GM12878 (cell line): ENCODE results near the gene SSBP4. TPM values are rescaled to one million over a fixed set of nuclear protein-coding genes. Genes with fewer than 3 reads are reported as not detected.

ENCODE experiments used
- ATAC-seq: fragments of 200-7000 bp; cut with Tn5 transposase; 3 replicates; pipeline ENCODE4 v1.9.1; 2020; ENCODE audit warnings: mild to moderate bottlenecking, moderate library complexity
- BruUV-seq: library from RNA; stranded (reverse); fragments of 400-500 nt; replicated peaks from 2 replicates; lab custom pipeline; 2021; lab: Mats Ljungman, UMichigan
- CTCF ChIA-PET: fragments of 300-600 bp; sonication (Branson Sonifier 250); formaldehyde crosslinking; extraction: SDS; loops from one replicate; lab custom pipeline; 2021; ENCODE audit warnings: inconsistent platforms; lab: Yijun Ruan, JAX
- POLR2A ChIA-PET: fragments of 350-600 bp; formaldehyde crosslinking; extraction: SDS; loops from one replicate; lab custom pipeline; 2021; ENCODE audit warnings: inconsistent platforms; lab: Charles Lee
- RAD21 ChIA-PET: fragments of 300-600 bp; sonication (Branson Sonifier 250); formaldehyde crosslinking; loops from one replicate; lab custom pipeline; 2023; ENCODE audit warnings: antibody characterized with exemption; ENCODE audit not compliant: unreplicated experiment; lab: Charles Lee
- SMC1A ChIA-PET: fragments of 300-600 bp; sonication (Branson Sonifier 250); formaldehyde crosslinking; loops from one replicate; lab custom pipeline; 2023; ENCODE audit not compliant: unreplicated experiment, uncharacterized antibody; lab: Charles Lee
- DNase-seq: peaks from one replicate; pipeline ENCODE4 v3.0.0-alpha.2; 2011; ENCODE audit warnings: low read depth, low spot score
- FAIRE-seq: peaks from 3 replicates; lab custom pipeline; 2011; peaks lifted over from hg19 to GRCh38; lab: Jason Lieb, UNC
- H2AFZ ChIP-seq: 2 replicates; pipeline ENCODE4 v1.6.0; 2011; ENCODE audit warnings: low read depth, low read length, control low read depth; ENCODE audit not compliant: control insufficient read depth
- H3K27ac ChIP-seq: 2 replicates; pipeline ENCODE4 v1.5.1; 2011; ENCODE audit warnings: control low read depth; ENCODE audit not compliant: control insufficient read depth, insufficient read depth
- H3K27me3 ChIP-seq, 2 experiments: replicated peaks in 1 of 2; 2 replicates each; pipeline versions ENCODE4 v1.6.0 to v1.6.1; 2011; ENCODE audit warnings: low read length in 1 of 2; ENCODE audit not compliant: control insufficient read depth in 2 of 2, insufficient read depth in 2 of 2
- H3K36me3 ChIP-seq, 2 experiments: 2 replicates each; pipeline ENCODE4 v1.5.1; 2011; ENCODE audit warnings: low read length in 1 of 2; ENCODE audit not compliant: control insufficient read depth in 2 of 2, insufficient read depth in 2 of 2
- H3K4me1 ChIP-seq: 2 replicates; pipeline ENCODE4 v1.6.1; 2011; ENCODE audit warnings: mild to moderate bottlenecking, low read length, moderate library complexity, mixed read lengths; ENCODE audit not compliant: control insufficient read depth, insufficient read depth
- H3K4me2 ChIP-seq: 2 replicates; pipeline ENCODE4 v1.6.0; 2011; ENCODE audit warnings: control low read depth; ENCODE audit not compliant: control insufficient read depth, insufficient read depth
- H3K4me3 ChIP-seq: fragments of 200-600 bp; sonication (generic); 2 replicates; pipeline ENCODE4 v1.5.1; 2016
- H3K79me2 ChIP-seq: 2 replicates; pipeline ENCODE4 v1.6.0; 2011; ENCODE audit warnings: low read length; ENCODE audit not compliant: control insufficient read depth, insufficient read depth
- H3K9ac ChIP-seq: 2 replicates; pipeline ENCODE4 v1.8.0; 2011; ENCODE audit warnings: low read length, control low read depth, mixed read lengths; ENCODE audit not compliant: control insufficient read depth, insufficient read depth
- H3K9me3 ChIP-seq: replicated peaks from 3 replicates; pipeline ENCODE4 v1.5.1; 2011; ENCODE audit warnings: mild to moderate bottlenecking, low read length; ENCODE audit not compliant: control insufficient read depth, insufficient read depth
- H4K20me1 ChIP-seq: 2 replicates; pipeline ENCODE4 v1.6.0; 2011; ENCODE audit not compliant: control insufficient read depth, insufficient read depth
- CHD4 ChIP-seq: fragments of 200-600 bp; sonication (generic); IDR thresholded peaks from 2 replicates; pipeline ENCODE4 v1.6.1; 2016; ENCODE audit warnings: mild to moderate bottlenecking
- FOXK2 ChIP-seq: fragments of 450-650 bp; IDR thresholded peaks from 2 replicates; pipeline ENCODE4 v1.6.1; 2017; ENCODE audit warnings: mild to moderate bottlenecking, moderate library complexity
- IKZF1 ChIP-seq: fragments of 450-650 bp; conservative IDR thresholded peaks from 2 replicates; pipeline ENCODE4 v1.6.1; 2017; ENCODE audit warnings: antibody characterized with exemption, mild to moderate bottlenecking
- KAT2A ChIP-seq: conservative IDR thresholded peaks from 2 replicates; pipeline ENCODE4 v1.6.1; 2011; ENCODE audit warnings: low read depth, low read length; ENCODE audit not compliant: control insufficient read depth
- POU2F2 ChIP-seq: IDR thresholded peaks from 3 replicates; pipeline ENCODE4 v1.6.1; 2011; ENCODE audit warnings: low read depth, mild to moderate bottlenecking, low read length, borderline replicate concordance
- SMAD5 ChIP-seq: IDR thresholded peaks from 2 replicates; pipeline ENCODE4 v1.6.1; 2016; ENCODE audit warnings: antibody characterized with exemption, low read depth
- SMARCA5 ChIP-seq: fragments of 450-650 bp; IDR thresholded peaks from 2 replicates; pipeline ENCODE4 v1.6.1; 2017; ENCODE audit warnings: mild to moderate bottlenecking
- STAT3 ChIP-seq: IDR thresholded peaks from 2 replicates; pipeline ENCODE4 v1.6.1; 2011; ENCODE audit warnings: low read depth, low read length, improper control_type of control experiment
- SUPT20H ChIP-seq: IDR thresholded peaks from 2 replicates; pipeline ENCODE4 v1.6.1; 2011; ENCODE audit warnings: low read depth, mild to moderate bottlenecking, low read length, moderate library complexity, borderline replicate concordance; ENCODE audit not compliant: control insufficient read depth
- SUZ12 ChIP-seq: fragments of 200-600 bp; sonication (generic); IDR thresholded peaks from one replicate; pipeline ENCODE4 v1.6.1; 2018; ENCODE audit warnings: antibody characterized with exemption, mild to moderate bottlenecking; ENCODE audit not compliant: unreplicated experiment
- ZBED1 ChIP-seq: IDR thresholded peaks from 2 replicates; pipeline ENCODE4 v1.6.1; 2016; ENCODE audit warnings: borderline replicate concordance
- ZNF384 ChIP-seq: IDR thresholded peaks from 2 replicates; pipeline ENCODE4 v1.6.1; 2012; ENCODE audit warnings: low read depth, mild to moderate bottlenecking, low read length, improper control_type of control experiment, borderline replicate concordance
- ZNF622 ChIP-seq: fragments of 450-650 bp; IDR thresholded peaks from 2 replicates; pipeline ENCODE4 v1.6.1; 2017; ENCODE audit warnings: mild to moderate bottlenecking, inconsistent platforms
- WGBS: methylation state at CpG from one replicate; pipeline ENCODE4 v1.1.6; 2016; ENCODE audit warnings: low lambda C conversion rate; ENCODE audit not compliant: insufficient replicate concordance, insufficient coverage; ENCODE audit errors: missing lambda C conversion rate; 5-methylcytosine and 5-hydroxymethylcytosine counted together
- in situ Hi-C: fragments of 300-500 bp; cut with MboI; formaldehyde crosslinking; loops from 9 replicates; pipeline ENCODE4 v1.14.3; 2018; ENCODE audit warnings: mixed read lengths
- intact Hi-C: fragments of 100-400 bp; cut with micrococcal nuclease; formaldehyde crosslinking; loops from one replicate; pipeline ENCODE4 v1.14.2; 2022; ENCODE audit not compliant: unreplicated experiment
- polyA plus RNA-seq, 11 experiments: library from polyadenylated mRNA; depleted of rRNA in 4 of 11; unstranded in 6 of 11; stranded (reverse) in 5 of 11; fragments of >200 nt; fragmentation: Nextera tagmentation in 4 of 11; fragmentation: Illumina TruSeq in 1 of 11; extraction: Ambion mirVana in 4 of 11; extraction: Trizol in 1 of 11; gene quantifications; 1 replicate in 1 of 11; 2 replicates in 10 of 11; pipeline versions ENCODE4 v1.2.1 to v1.2.3, GENCODE V29; 2011 to 2016; ENCODE audit warnings: inconsistent platforms in 2 of 11, missing spikeins in 2 of 11, low read depth in 1 of 11
- total RNA-seq, 4 experiments: library from RNA; depleted of rRNA in 3 of 4; stranded (reverse); fragments of >200 nt in 3 of 4; fragmentation: Illumina TruSeq in 1 of 4; extraction: Trizol in 1 of 4; gene quantifications; 2 replicates each; pipeline versions ENCODE4 v1.2.1 to v1.2.3, GENCODE V29; 2013 to 2021
- TF ChIP-seq, protein P1 (sequence below): IDR thresholded peaks from 2 replicates; pipeline ENCODE4 v1.6.1; 2011; ENCODE audit warnings: mild to moderate bottlenecking, low read depth, low read length, moderate library complexity; ENCODE audit not compliant: insufficient replicate concordance

SSBP4 gene
- total and polyA plus RNA-seq, 10 of the 15 experiments (the other 5 are each of a cell fraction or from before 2014, with no cell fraction given): 0.37 to 150 (median 38.9) TPM

DNA sequence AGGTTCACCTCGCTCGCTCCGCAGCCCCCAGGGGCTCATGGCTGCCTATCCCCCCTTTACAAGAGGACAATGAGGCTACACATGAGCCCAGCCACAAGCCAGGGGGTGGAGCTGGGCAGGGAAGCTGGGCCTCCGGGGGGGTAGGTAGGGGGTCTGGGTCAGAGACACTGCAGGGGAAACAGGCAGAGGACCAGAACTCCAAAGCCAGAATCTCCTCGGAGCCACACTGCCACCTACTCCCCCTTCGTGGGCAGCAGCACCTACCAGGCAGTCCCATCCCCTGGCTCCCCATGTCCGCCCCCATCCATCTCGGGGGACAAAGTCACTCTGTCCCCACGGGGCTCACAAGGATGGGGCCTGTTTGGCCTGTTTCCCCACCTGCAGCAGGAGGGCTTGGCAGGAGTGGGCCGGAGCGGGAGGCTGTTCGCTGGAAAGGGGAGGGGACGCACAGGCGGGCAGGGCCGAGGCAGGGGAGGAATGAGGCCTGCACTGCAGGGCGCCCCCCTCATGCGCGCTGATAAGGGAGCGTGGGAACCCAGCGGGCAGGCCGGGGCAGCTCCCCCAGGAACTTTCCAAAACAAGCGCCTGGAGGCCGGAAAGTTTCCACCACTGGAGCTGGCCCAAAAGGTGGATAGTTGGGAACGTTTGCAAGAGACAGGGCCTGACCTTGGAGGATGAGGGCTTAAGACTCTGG is 19.3 kb downstream of the SSBP4 start:
- no peak overlapping the region for H3K4me2 ChIP-seq
- ChIA-PET SMC1A (no interaction called here), CTCF (interaction anchor here (1.3 kb wide), 1 partner anchor 12 kb away, joined by 4 read pairs; no protein-coding TSS in a partner anchor), POLR2A (no interaction called here), RAD21 (no interaction called here)
- no peak for TF ChIP-seq ZNF384
- peak; percentile 20; the same call in 1 of the 2 replicates for TF ChIP-seq IKZF1
- DNase-seq: no peak
- peaks cover 14% of the 10 kb centered on the region for H3K4me1 ChIP-seq
- no TSS peak for BruUV-seq
- no peaks in the 10 kb centered on the region for H3K79me2 ChIP-seq
- H3K9me3 ChIP-seq: no peaks in the 10 kb centered on the region; the same call in 2 of the 3 replicates
- 75% methylated on average over 23 of the region's 24 CpGs for WGBS
- peaks cover 0 to 2% of the 10 kb centered on the region in 2 experiments; a peak in 1 of 4 replicates for H3K36me3 ChIP-seq
- H4K20me1 ChIP-seq: no peaks in the 10 kb centered on the region; the same call in 1 of the 2 replicates
- H3K27me3 ChIP-seq: no peaks in the 10 kb centered on the region
- H3K9ac ChIP-seq: no peak overlapping the region
- in situ Hi-C loops: no loop called here
- FAIRE-seq: no peak
- no peak overlapping the region for H2AFZ ChIP-seq
- ATAC-seq: no peak
- intact Hi-C loops: no loop called here
- no peak overlapping the region for H3K27ac ChIP-seq
- H3K4me3 ChIP-seq: no peak overlapping the region

DNA sequence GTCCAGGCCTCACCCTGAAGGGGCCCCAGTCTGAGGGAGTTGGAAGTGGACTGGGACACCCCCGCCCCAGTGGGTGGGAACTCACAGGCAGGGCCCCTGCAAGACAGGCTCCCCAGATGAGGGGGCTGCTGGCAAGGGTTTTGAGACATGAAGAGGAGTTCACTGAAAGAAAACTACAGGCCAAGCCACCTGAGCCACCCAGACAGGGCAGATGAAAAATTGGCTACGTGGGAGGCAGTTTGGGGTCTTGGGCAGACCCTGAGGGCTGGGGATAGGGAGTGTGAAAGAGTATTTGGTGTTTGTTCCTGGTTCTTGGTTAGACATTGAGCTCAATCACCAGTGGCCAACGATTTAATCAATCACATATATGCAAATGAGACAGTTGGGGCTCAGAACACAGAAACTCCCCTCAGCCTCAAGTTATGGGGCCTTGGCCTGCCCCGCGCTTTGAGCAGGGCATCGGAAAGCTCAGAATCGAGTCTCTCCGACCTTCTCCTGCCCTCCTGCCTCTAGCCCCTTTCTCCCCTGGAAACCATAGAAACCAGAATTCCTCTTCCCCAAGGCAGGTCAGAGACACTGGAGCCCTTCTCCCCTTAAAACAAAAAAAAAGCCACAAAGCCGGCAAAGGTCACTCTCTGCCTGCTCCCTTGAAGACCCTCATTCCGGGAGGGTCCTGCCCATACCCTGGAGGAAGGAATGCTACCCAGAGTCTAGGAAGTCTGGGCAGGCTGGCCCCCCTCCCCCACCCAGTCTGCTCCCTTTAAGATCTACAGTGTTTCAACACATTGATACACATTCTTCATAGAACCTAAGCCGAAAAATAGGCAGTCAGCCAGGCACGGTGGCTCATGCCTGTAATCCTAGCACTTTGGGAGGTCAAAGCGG is 20.1 kb downstream of the SSBP4 start:
- 68% methylated on average over 13 of the region's 13 CpGs for WGBS
- no peaks in the 10 kb centered on the region for H3K27me3 ChIP-seq
- H3K4me2 ChIP-seq: no peak overlapping the region
- POLR2A ChIA-PET: interaction anchor here (0.7 kb wide), 1 partner anchor 117 kb away, joined by 4 read pairs; no protein-coding TSS in a partner anchor
- peaks cover 0 to 8% of the 10 kb centered on the region in 2 experiments; a peak in 3 of 4 replicates for H3K36me3 ChIP-seq
- RAD21 ChIA-PET: no interaction called here
- SMC1A ChIA-PET: interaction anchor here (1.0 kb wide), 1 partner anchor 18 kb away, joined by 3 read pairs; no protein-coding TSS in a partner anchor
- BruUV-seq: no TSS peak
- H4K20me1 ChIP-seq: no peaks in the 10 kb centered on the region; the same call in 1 of the 2 replicates
- CTCF ChIA-PET: interaction anchor here (1.1 to 1.3 kb wide), 2 partner anchors 12 to 22 kb away, joined by 3 to 4 read pairs; no protein-coding TSS in a partner anchor
- no peaks in the 10 kb centered on the region; the same call in 2 of the 3 replicates for H3K9me3 ChIP-seq
- H3K4me1 ChIP-seq: peaks cover 14% of the 10 kb centered on the region
- intact Hi-C loops: no loop called here
- H3K4me3 ChIP-seq: no peak overlapping the region
- no peak overlapping the region for H3K27ac ChIP-seq
- H3K9ac ChIP-seq: no peak overlapping the region
- ATAC-seq: no peak
- no peaks in the 10 kb centered on the region for H3K79me2 ChIP-seq
- no peak for FAIRE-seq
- in situ Hi-C loops: no loop called here
- H2AFZ ChIP-seq: no peak overlapping the region
- DNase-seq: no peak
- TF ChIP-seq SUZ12 (no peak), KAT2A (no peak), SMAD5 (no peak), ZBED1 (0 out of 2 replicates have a peak, but pooled peaks have one; percentile 24), STAT3 (no peak), IKZF1 (0 out of 2 replicates have a peak, but pooled peaks have one; percentile 4), POU2F2 (peak; percentile 93; the same call in 2 of the 3 replicates), SUPT20H (no peak), FOXK2 (no peak), ZNF622 (no peak), SMARCA5 (no peak), CHD4 (no peak)
- TF ChIP-seq, protein P1, sequence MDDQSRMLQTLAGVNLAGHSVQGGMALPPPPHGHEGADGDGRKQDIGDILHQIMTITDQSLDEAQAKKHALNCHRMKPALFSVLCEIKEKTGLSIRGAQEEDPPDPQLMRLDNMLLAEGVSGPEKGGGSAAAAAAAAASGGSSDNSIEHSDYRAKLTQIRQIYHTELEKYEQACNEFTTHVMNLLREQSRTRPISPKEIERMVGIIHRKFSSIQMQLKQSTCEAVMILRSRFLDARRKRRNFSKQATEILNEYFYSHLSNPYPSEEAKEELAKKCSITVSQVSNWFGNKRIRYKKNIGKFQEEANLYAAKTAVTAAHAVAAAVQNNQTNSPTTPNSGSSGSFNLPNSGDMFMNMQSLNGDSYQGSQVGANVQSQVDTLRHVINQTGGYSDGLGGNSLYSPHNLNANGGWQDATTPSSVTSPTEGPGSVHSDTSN: peak; percentile 70
